H1 (cell line): ENCODE results near the gene PLEK2. TPM values are rescaled to one million over a fixed set of nuclear protein-coding genes. Genes with fewer than 3 reads are reported as not detected.

Experiments
- CTCF ChIA-PET: fragments of 300-600 bp; sonication (Branson Sonifier 250); formaldehyde crosslinking; loops from one replicate; lab custom pipeline; 2021; ENCODE audit not compliant: partially characterized antibody; lab: Charles Lee
- POLR2A ChIA-PET: fragments of 300-600 bp; sonication (Branson Sonifier 250); formaldehyde crosslinking; loops from one replicate; lab custom pipeline; 2021; ENCODE audit warnings: inconsistent platforms; ENCODE audit not compliant: partially characterized antibody; lab: Charles Lee
- DNase-seq, 2 experiments: peaks; one replicate each; pipeline versions ENCODE4 v3.0.0 to v3.0.0-alpha.2; 2010 to 2022; ENCODE audit warnings: low spot score in 2 of 2, low read depth in 1 of 2, mixed read lengths in 1 of 2
- FAIRE-seq: peaks from 2 replicates; lab custom pipeline; 2011; peaks lifted over from hg19 to GRCh38; lab: Jason Lieb, UNC
- H2AFZ ChIP-seq: 2 replicates; pipeline ENCODE4 v1.8.1; 2012; ENCODE audit warnings: low read length, inconsistent platforms
- H2AK5ac ChIP-seq: 2 replicates; pipeline ENCODE4 v1.6.1; 2013; ENCODE audit warnings: low read depth, low read length
- H2BK120ac ChIP-seq: replicated peaks from 2 replicates; pipeline ENCODE3; 2013; ENCODE audit warnings: low read depth, low read length, inconsistent platforms
- H2BK12ac ChIP-seq: 2 replicates; pipeline ENCODE4 v1.6.1; 2013; ENCODE audit warnings: low read depth, low read length
- H2BK15ac ChIP-seq: 2 replicates; pipeline ENCODE4 v1.6.1; 2013; ENCODE audit warnings: low read length
- H2BK20ac ChIP-seq: 2 replicates; pipeline ENCODE4 v1.6.1; 2013; ENCODE audit warnings: low read length
- H2BK5ac ChIP-seq: 2 replicates; pipeline ENCODE4 v1.6.1; 2013; ENCODE audit warnings: low read depth, low read length
- H3K14ac ChIP-seq: 2 replicates; pipeline ENCODE4 v1.6.1; 2013; ENCODE audit warnings: inconsistent platforms; ENCODE audit not compliant: insufficient read length
- H3K18ac ChIP-seq: 2 replicates; pipeline ENCODE4 v1.6.1; 2013; ENCODE audit warnings: low read length; ENCODE audit errors: extremely low read depth
- H3K23ac ChIP-seq: 2 replicates; pipeline ENCODE4 v1.6.1; 2013; ENCODE audit warnings: inconsistent platforms; ENCODE audit not compliant: insufficient read length
- H3K23me2 ChIP-seq: 2 replicates; pipeline ENCODE4 v1.6.1; 2013; ENCODE audit warnings: low read depth, low read length
- H3K27ac ChIP-seq: 2 replicates; pipeline ENCODE4 v1.6.1; 2011; ENCODE audit warnings: low read depth, low read length, inconsistent platforms
- H3K27me3 ChIP-seq, 4 experiments: replicated peaks in 1 of 4; 1 replicate in 1 of 4; 2 replicates in 3 of 4; pipeline versions ENCODE4 v1.6.1 to v1.8.1; 2011 to 2013; ENCODE audit warnings: low read length in 3 of 4, mild to moderate bottlenecking in 3 of 4, inconsistent platforms in 2 of 4, mixed read lengths in 2 of 4, moderate library complexity in 1 of 4; ENCODE audit not compliant: control insufficient read depth in 3 of 4, insufficient read depth in 3 of 4; ENCODE audit errors: extremely low read depth in 1 of 4
- H3K36me3 ChIP-seq, 4 experiments: 2 replicates each; pipeline versions ENCODE4 v1.6.1 to v1.8.1; 2011 to 2013; ENCODE audit warnings: mild to moderate bottlenecking in 4 of 4, low read length in 3 of 4, moderate library complexity in 2 of 4, control low read depth in 1 of 4, inconsistent platforms in 1 of 4; ENCODE audit not compliant: insufficient read depth in 4 of 4, control insufficient read depth in 2 of 4
- H3K4ac ChIP-seq: replicated peaks from 2 replicates; pipeline ENCODE3; 2013; ENCODE audit warnings: low read length, low read depth, mixed read lengths, inconsistent platforms; ENCODE audit not compliant: insufficient read length
- H3K4me1 ChIP-seq, 4 experiments: replicated peaks in 1 of 4; 1 replicate in 1 of 4; 2 replicates in 3 of 4; pipeline versions ENCODE4 v1.6.1 to v1.8.1; 2011 to 2013; ENCODE audit warnings: low read length in 3 of 4, inconsistent platforms in 2 of 4, mixed read lengths in 1 of 4; ENCODE audit not compliant: insufficient read depth in 4 of 4, control insufficient read depth in 3 of 4
- H3K4me2 ChIP-seq, 2 experiments: 2 replicates each; pipeline versions ENCODE4 v1.6.1 to v1.8.1; 2011 to 2013; ENCODE audit warnings: low read depth in 2 of 2, low read length in 2 of 2, control low read depth in 1 of 2, inconsistent platforms in 1 of 2, mild to moderate bottlenecking in 1 of 2; ENCODE audit not compliant: insufficient read depth in 1 of 2
- H3K4me3 ChIP-seq, 4 experiments: fragments of 200-600, 300-600 bp in 1 of 4; sonication (generic), shearing (Covaris generic), sonication (Bioruptor Twin) in 1 of 4; 2 replicates each; pipeline versions ENCODE4 v1.5.1 to v1.8.1; 2011 to 2016; ENCODE audit warnings: low read length in 4 of 4, low read depth in 3 of 4, control low read depth in 2 of 4, inconsistent platforms in 2 of 4, mild to moderate bottlenecking in 2 of 4, mixed read lengths in 1 of 4, moderate library complexity in 1 of 4; ENCODE audit not compliant: insufficient read depth in 2 of 4; ENCODE audit errors: extremely low read depth in 1 of 4
- H3K56ac ChIP-seq: replicated peaks from 2 replicates; pipeline ENCODE3; 2013; ENCODE audit warnings: low read depth, mild to moderate bottlenecking, mixed read lengths, low read length, inconsistent platforms; ENCODE audit not compliant: insufficient read length
- H3K79me1 ChIP-seq: 2 replicates; pipeline ENCODE4 v1.6.1; 2013; ENCODE audit warnings: low read depth, low read length, control low read depth
- H3K79me2 ChIP-seq, 2 experiments: 2 replicates each; pipeline versions ENCODE4 v1.6.1 to v1.8.1; 2012 to 2013; ENCODE audit warnings: low read length in 2 of 2, mild to moderate bottlenecking in 2 of 2, inconsistent platforms in 1 of 2; ENCODE audit not compliant: insufficient read depth in 2 of 2, control insufficient read depth in 1 of 2
- H3K9ac ChIP-seq, 4 experiments: replicated peaks in 1 of 4; 1 replicate in 1 of 4; 2 replicates in 3 of 4; pipeline versions ENCODE4 v1.6.1 to v1.8.1; 2011 to 2013; ENCODE audit warnings: low read depth in 3 of 4, low read length in 3 of 4, control low read depth in 2 of 4, mild to moderate bottlenecking in 2 of 4, moderate library complexity in 2 of 4, inconsistent platforms in 1 of 4; ENCODE audit errors: extremely low read depth in 1 of 4
- H3K9me3 ChIP-seq, 2 experiments: 2 replicates each; pipeline versions ENCODE4 v1.6.1 to v1.8.1; 2012 to 2013; ENCODE audit warnings: mild to moderate bottlenecking in 2 of 2, moderate library complexity in 2 of 2, control low read depth in 1 of 2, inconsistent platforms in 1 of 2, low read depth in 1 of 2, low read length in 1 of 2, mixed read lengths in 1 of 2; ENCODE audit not compliant: insufficient read depth in 2 of 2
- H4K20me1 ChIP-seq, 2 experiments: replicated peaks in 1 of 2; 2 replicates each; pipeline versions ENCODE3 to v1.8.1; 2011 to 2013; ENCODE audit warnings: inconsistent platforms in 2 of 2, low read length in 2 of 2, mild to moderate bottlenecking in 1 of 2; ENCODE audit not compliant: insufficient read depth in 2 of 2, control insufficient read depth in 1 of 2
- H4K5ac ChIP-seq: 2 replicates; pipeline ENCODE4 v1.6.1; 2013; ENCODE audit warnings: low read length, low read depth, mixed read lengths, inconsistent platforms; ENCODE audit not compliant: insufficient read length
- H4K8ac ChIP-seq: 2 replicates; pipeline ENCODE4 v1.8.0; 2013; ENCODE audit warnings: mild to moderate bottlenecking, moderate library complexity, low read length, inconsistent platforms; ENCODE audit not compliant: insufficient read depth; ENCODE audit errors: extremely low read depth
- H4K91ac ChIP-seq: replicated peaks from 2 replicates; pipeline ENCODE3; 2013; ENCODE audit warnings: low read length, mixed read lengths, inconsistent platforms; ENCODE audit not compliant: insufficient read length
- BACH1 ChIP-seq: IDR thresholded peaks from 2 replicates; pipeline ENCODE4 v1.6.1; 2012; ENCODE audit warnings: low read length, improper control_type of control experiment
- FOSL1 ChIP-seq: IDR thresholded peaks from 2 replicates; pipeline ENCODE4 v1.6.1; 2011; ENCODE audit warnings: mild to moderate bottlenecking, low read depth, low read length, moderate library complexity; ENCODE audit not compliant: insufficient read depth
- MAFK ChIP-seq: IDR thresholded peaks from 2 replicates; pipeline ENCODE4 v1.6.1; 2012; ENCODE audit warnings: low read depth, mild to moderate bottlenecking, improper control_type of control experiment, low read length
- WGBS, 2 experiments: shearing (Covaris generic) in 1 of 2; methylation state at CpG; one replicate each; pipeline versions ENCODE4 v1.1.6 to v1.1.7; 2013 to 2015; ENCODE audit warnings: low lambda C conversion rate in 2 of 2, mixed read lengths in 2 of 2, inconsistent platforms in 1 of 2, low coverage in 1 of 2, missing lambda C conversion rate in 1 of 2; ENCODE audit not compliant: insufficient replicate concordance in 2 of 2, insufficient coverage in 1 of 2, insufficient read length in 1 of 2; ENCODE audit errors: extremely low coverage in 1 of 2, missing lambda C conversion rate in 1 of 2; 5-methylcytosine and 5-hydroxymethylcytosine counted together
- polyA plus RNA-seq, 7 experiments: library from polyadenylated mRNA; depleted of rRNA in 3 of 7; stranded (reverse) in 5 of 7; unstranded in 2 of 7; fragments of >200 nt in 5 of 7; fragments of 200-250 nt in 2 of 7; gene quantifications; 1 replicate in 5 of 7; 2 replicates in 1 of 7; 4 replicates in 1 of 7; pipeline versions ENCODE4 v1.2.1 to v1.2.3, GENCODE V29; 2011 to 2013; ENCODE audit warnings: missing spikeins in 2 of 7, mixed read lengths in 2 of 7
- total RNA-seq: library from RNA; stranded (reverse); fragmentation: NEBNext Ultra II Directional; extraction: Animal tissue kit (Norgen Biotek cat#: 25700); gene quantifications from 2 replicates; pipeline ENCODE4 v1.2.1, GENCODE V29; 2021
- TF ChIP-seq, protein P1 (sequence below): IDR thresholded peaks from 2 replicates; pipeline ENCODE4 v1.6.1; 2012; ENCODE audit warnings: low read length, inconsistent platforms

PLEK2 gene
- total and polyA plus RNA-seq, 2 of the 8 experiments (the other 6 are each of a cell fraction or from before 2014, with no cell fraction given) = 0.41 to 2.1 TPM

DNA sequence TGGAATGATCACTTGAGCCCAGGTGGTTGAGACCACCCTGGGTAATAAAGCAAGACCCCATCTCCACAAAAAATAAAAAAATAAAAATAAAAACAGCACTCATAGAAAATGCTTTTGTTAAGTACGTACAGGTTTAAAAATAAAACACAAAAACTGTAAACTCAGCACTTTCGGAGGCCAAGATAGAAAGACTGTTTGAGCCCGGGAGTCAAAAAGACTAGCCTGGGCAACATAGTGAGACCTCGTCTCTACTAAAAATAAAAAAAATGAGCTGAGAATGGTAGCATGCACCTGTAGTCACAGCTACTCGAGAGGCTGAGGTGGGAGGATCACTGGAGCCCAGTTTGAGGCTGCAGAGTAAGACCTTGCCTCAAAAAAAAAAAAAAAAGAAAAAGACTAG, 59.9 kb downstream of the PLEK2 start:
- H2BK12ac ChIP-seq = no peak overlapping the region
- ChIA-PET CTCF (interaction anchor here (1.6 kb wide), 1 partner anchor 67 kb away, joined by 5 read pairs; no protein-coding TSS in a partner anchor), POLR2A (interaction anchor here (0.7 to 0.8 kb wide), 2 partner anchors 8 to 418 kb away, joined by 3 to 4 read pairs; partner anchors contain the start of gene ATP6V1D)
- no peaks in the 10 kb centered on the region for H3K4me1 ChIP-seq
- FAIRE-seq = no peak
- peaks cover 6 to 39% (median 21%) of the 10 kb centered on the region in 4 experiments for H3K36me3 ChIP-seq
- no peaks in the 10 kb centered on the region for H3K23me2 ChIP-seq
- H4K91ac ChIP-seq = no peak overlapping the region
- H2BK5ac ChIP-seq = no peak overlapping the region
- H2AK5ac ChIP-seq = no peak overlapping the region
- no peak overlapping the region for H3K4me3 ChIP-seq
- H3K27me3 ChIP-seq = no peaks in the 10 kb centered on the region
- WGBS, 2 experiments = 91% methylated on average over 5 of the region's 5 CpGs; no CpG with 5 or more reads in 1 of the 2 experiments
- H3K56ac ChIP-seq = no peak overlapping the region
- H3K79me1 ChIP-seq = no peaks in the 10 kb centered on the region; the same call in 1 of the 2 replicates
- no peak overlapping the region for H3K4ac ChIP-seq
- H3K9ac ChIP-seq = no peak overlapping the region
- H2AFZ ChIP-seq = no peak overlapping the region
- H3K27ac ChIP-seq = no peak overlapping the region
- peaks cover 0 to 33% of the 10 kb centered on the region in 2 experiments; a peak in 2 of 4 replicates for H3K79me2 ChIP-seq
- H2BK120ac ChIP-seq = no peak overlapping the region
- H4K5ac ChIP-seq = no peak overlapping the region
- TF ChIP-seq, protein P1, sequence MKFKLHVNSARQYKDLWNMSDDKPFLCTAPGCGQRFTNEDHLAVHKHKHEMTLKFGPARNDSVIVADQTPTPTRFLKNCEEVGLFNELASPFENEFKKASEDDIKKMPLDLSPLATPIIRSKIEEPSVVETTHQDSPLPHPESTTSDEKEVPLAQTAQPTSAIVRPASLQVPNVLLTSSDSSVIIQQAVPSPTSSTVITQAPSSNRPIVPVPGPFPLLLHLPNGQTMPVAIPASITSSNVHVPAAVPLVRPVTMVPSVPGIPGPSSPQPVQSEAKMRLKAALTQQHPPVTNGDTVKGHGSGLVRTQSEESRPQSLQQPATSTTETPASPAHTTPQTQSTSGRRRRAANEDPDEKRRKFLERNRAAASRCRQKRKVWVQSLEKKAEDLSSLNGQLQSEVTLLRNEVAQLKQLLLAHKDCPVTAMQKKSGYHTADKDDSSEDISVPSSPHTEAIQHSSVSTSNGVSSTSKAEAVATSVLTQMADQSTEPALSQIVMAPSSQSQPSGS = no peak
- TF ChIP-seq FOSL1 = no peak
- peak; percentile 40; the same call in 1 of the 2 replicates for TF ChIP-seq MAFK
- no peak for TF ChIP-seq BACH1
- no peak overlapping the region for H3K23ac ChIP-seq
- no peak overlapping the region for H3K4me2 ChIP-seq
- no peak for DNase-seq
- H3K9me3 ChIP-seq = no peaks in the 10 kb centered on the region
- H4K8ac ChIP-seq = no peak overlapping the region
- no peak overlapping the region for H3K18ac ChIP-seq
- no peak overlapping the region for H2BK15ac ChIP-seq
- peaks cover 2 to 6% of the 10 kb centered on the region in 2 experiments for H4K20me1 ChIP-seq
- no peak overlapping the region for H2BK20ac ChIP-seq
- no peak overlapping the region for H3K14ac ChIP-seq
